GM12873 (cell line): ENCODE results near the gene DHRS7B.

Experiments used
- CTCF ChIP-seq: IDR thresholded peaks from 2 replicates; pipeline ENCODE4 v1.5.1; 2012; ENCODE audit warnings: low read depth, mild to moderate bottlenecking, moderate library complexity, low read length, control low read depth; ENCODE audit not compliant: insufficient read depth; ENCODE audit errors: missing control alignments

DHRS7B gene

GRCh38 chr17:21171309-21171922 lies 44.7 kb downstream of the DHRS7B start:
- no peak for TF ChIP-seq CTCF

GRCh38 chr17:21171970-21172510 lies 45.3 kb downstream of the DHRS7B start:
- no peak for TF ChIP-seq CTCF

GRCh38 chr17:21172846-21173245 lies 46.1 kb downstream of the DHRS7B start:
- TF ChIP-seq CTCF: no peak

- no peak for TF ChIP-seq CTCF
Observed at GRCh38 chr17:21173543-21173942, 46.8 kb downstream of the DHRS7B start.

GRCh38 chr17:21174186-21174585 lies 47.4 kb downstream of the DHRS7B start:
- TF ChIP-seq CTCF: no peak

GRCh38 chr17:21174713-21175112 lies 47.9 kb downstream of the DHRS7B start:
- no peak for TF ChIP-seq CTCF

- TF ChIP-seq CTCF: no peak
Observed at GRCh38 chr17:21176773-21177395, 50.1 kb downstream of the DHRS7B start.
